ENCODE data around the gene TRPM7. TPM values are rescaled to one million over a fixed set of nuclear protein-coding genes. Genes with fewer than 3 reads are reported as not detected.

The TRPM7 gene
- total RNA-seq, 1 experiment from 2014 or later: 35.1 TPM

GRCh38 chr15:50702762-50703334, 16.3 kb upstream of the TRPM7 start:
- no peak for TF ChIP-seq CTCF (conservative IDR thresholded peaks at IDR 0.05)

More at GRCh38 chr15:50702762-50703334, 16.3 kb upstream of the TRPM7 start:
- Histone ChIP-seq H3K27me3 (ENCODE audit: insufficient read depth, low read length) (no peaks in the 10 kb centered on the region), H2AFZ (ENCODE audit: low read length) (no peak overlapping the region), H3K9me3 (ENCODE audit: control insufficient read depth, low read depth, low read length) (no peaks in the 10 kb centered on the region), H3T11ph (ENCODE audit: low read length) (no peak overlapping the region), H3K4me1 (ENCODE audit: insufficient read depth, low read length) (no peaks in the 10 kb centered on the region), H2BK5ac (ENCODE audit: insufficient read length, low read length) (no peak overlapping the region), H3K4ac (ENCODE audit: low read depth, low read length) (no peak overlapping the region), H3K23me2 (ENCODE audit: insufficient read length, low read depth, low read length, poor library complexity, severe bottlenecking) (no peaks in the 10 kb centered on the region), H4K8ac (replicated peaks; ENCODE audit: insufficient read length, low read depth, low read length) (no peak overlapping the region), H4K20me1 (ENCODE audit: control insufficient read depth, insufficient read depth, insufficient read length) (no peaks in the 10 kb centered on the region), H3K9ac (ENCODE audit: extremely low read depth, insufficient read length, low read length) (no peak overlapping the region), H3K79me1 (ENCODE audit: insufficient read depth, low read depth, low read length, poor library complexity, severe bottlenecking) (no peaks in the 10 kb centered on the region), H3K23ac (ENCODE audit: insufficient read length, low read depth, low read length) (no peak overlapping the region), H3K14ac (ENCODE audit: insufficient read depth, low read length) (no peak overlapping the region), H3K56ac (ENCODE audit: insufficient read length, low read depth, low read length) (no peak overlapping the region), H3K18ac (ENCODE audit: insufficient read length, low read depth, low read length) (no peak overlapping the region), H2BK12ac (ENCODE audit: insufficient read length, low read depth, low read length) (no peak overlapping the region), H2BK15ac (ENCODE audit: low read depth, low read length) (no peak overlapping the region), H2AK5ac (ENCODE audit: insufficient read length, low read length) (no peak overlapping the region), H3K79me2 (ENCODE audit: insufficient read depth, low read length) (no peaks in the 10 kb centered on the region), H4K5ac (ENCODE audit: insufficient read length, low read depth, low read length) (no peak overlapping the region), H2BK120ac (ENCODE audit: low read depth, low read length, poor library complexity, severe bottlenecking) (no peak overlapping the region), H3K27ac (ENCODE audit: insufficient read length, low read depth, low read length) (no peak overlapping the region), H3K4me2 (ENCODE audit: insufficient read depth, insufficient read length, low read length) (no peak overlapping the region), H2BK20ac (ENCODE audit: low read depth, low read length, poor library complexity, severe bottlenecking) (no peak overlapping the region), H4K91ac (ENCODE audit: insufficient read length, low read depth, low read length) (no peak overlapping the region)
- no CpG with 5 or more reads among the region's 1 CpG for WGBS (ENCODE audit: extremely low coverage, insufficient read length, low lambda C conversion rate)
- no peaks in the 10 kb centered on the region for H3K4me1 Mint-ChIP-seq
- H3K9me3 Mint-ChIP-seq: no peaks in the 10 kb centered on the region
- DNase-seq: no peak
- H3K27me3 Mint-ChIP-seq (ENCODE audit: low read depth): no peaks in the 10 kb centered on the region
- no peak overlapping the region for H3K27ac Mint-ChIP-seq
- no peak overlapping the region for H3K4me3 Mint-ChIP-seq
- peaks cover 0 to 7% (median 4%) of the 10 kb centered on the region in 3 experiments; a peak in 4 of 7 replicates for H3K36me3 Mint-ChIP-seq (ENCODE audit: insufficient read depth in 1 of 3, low read depth in 3 of 3)
